Mesenchymal stem cell (in vitro differentiated cells and primary cell): ENCODE results near the gene SIGLEC15.

Experiments used
- DNase-seq: peaks from one replicate; pipeline ENCODE4 v3.0.0-alpha.2; 2013
- H2AFZ ChIP-seq: one replicate; pipeline ENCODE4 v1.6.1; 2013; ENCODE audit warnings: low read depth, mild to moderate bottlenecking, control low read depth, inconsistent platforms, low read length, moderate library complexity
- H2AK5ac ChIP-seq: 2 replicates; pipeline ENCODE4 v1.6.1; 2013; ENCODE audit warnings: low read length, moderate library complexity, mild to moderate bottlenecking, inconsistent platforms; ENCODE audit not compliant: severe bottlenecking
- H2BK120ac ChIP-seq: one replicate; pipeline ENCODE4 v1.6.1; 2013; ENCODE audit warnings: low read depth, mild to moderate bottlenecking, inconsistent platforms, low read length, moderate library complexity
- H2BK12ac ChIP-seq, 2 experiments: one replicate each; pipeline ENCODE4 v1.6.1; 2013; ENCODE audit warnings: inconsistent platforms in 2 of 2, low read length in 2 of 2, mild to moderate bottlenecking in 2 of 2, moderate library complexity in 2 of 2, control low read depth in 1 of 2
- H2BK15ac ChIP-seq: one replicate; pipeline ENCODE4 v1.6.1; 2013; ENCODE audit warnings: mild to moderate bottlenecking, low read depth, inconsistent platforms; ENCODE audit not compliant: poor library complexity, severe bottlenecking
- H2BK5ac ChIP-seq: 2 replicates; pipeline ENCODE4 v1.6.1; 2013; ENCODE audit warnings: low read depth, mild to moderate bottlenecking, low read length, control low read depth, inconsistent platforms; ENCODE audit not compliant: poor library complexity, severe bottlenecking
- H3K14ac ChIP-seq, 2 experiments: one replicate each; pipeline ENCODE4 v1.6.1; 2013; ENCODE audit warnings: inconsistent platforms in 2 of 2, low read length in 2 of 2, control low read depth in 1 of 2, mild to moderate bottlenecking in 1 of 2, moderate library complexity in 1 of 2
- H3K18ac ChIP-seq, 2 experiments: one replicate each; pipeline ENCODE4 v1.6.1; 2013; ENCODE audit warnings: inconsistent platforms in 2 of 2, low read length in 2 of 2, control low read depth in 1 of 2, low read depth in 1 of 2, mild to moderate bottlenecking in 1 of 2
- H3K23ac ChIP-seq, 2 experiments: one replicate each; pipeline ENCODE4 v1.6.1; 2013; ENCODE audit warnings: inconsistent platforms in 2 of 2, low read length in 2 of 2, mild to moderate bottlenecking in 2 of 2, moderate library complexity in 2 of 2, control low read depth in 1 of 2
- H3K27ac ChIP-seq: 2 replicates; pipeline ENCODE4 v1.5.1; 2013; ENCODE audit warnings: mild to moderate bottlenecking, moderate library complexity, low read length, control low read depth, inconsistent platforms; ENCODE audit not compliant: poor library complexity, severe bottlenecking
- H3K27me3 ChIP-seq, 2 experiments: 2 replicates each; pipeline versions ENCODE4 v1.6.1 to v1.7.0; 2013; ENCODE audit warnings: low read length in 2 of 2, mild to moderate bottlenecking in 2 of 2, moderate library complexity in 2 of 2, control low read depth in 1 of 2, inconsistent platforms in 1 of 2; ENCODE audit not compliant: control insufficient read depth in 1 of 2, insufficient read depth in 1 of 2
- H3K36me3 ChIP-seq, 2 experiments: 2 replicates each; pipeline versions ENCODE4 v1.6.1 to v1.7.0; 2013; ENCODE audit warnings: low read length in 2 of 2, control low read depth in 1 of 2, inconsistent platforms in 1 of 2, low read depth in 1 of 2, mild to moderate bottlenecking in 1 of 2; ENCODE audit not compliant: insufficient read depth in 2 of 2, control insufficient read depth in 1 of 2
- H3K4ac ChIP-seq, 2 experiments: one replicate each; pipeline ENCODE4 v1.6.1; 2013; ENCODE audit warnings: inconsistent platforms in 2 of 2, low read length in 2 of 2, mild to moderate bottlenecking in 2 of 2, moderate library complexity in 2 of 2, control low read depth in 1 of 2, low read depth in 1 of 2
- H3K4me1 ChIP-seq: 2 replicates; pipeline ENCODE4 v1.6.1; 2013; ENCODE audit warnings: low read depth, low read length, control low read depth; ENCODE audit not compliant: control insufficient read depth, insufficient read depth
- H3K4me2 ChIP-seq: 2 replicates; pipeline ENCODE4 v1.6.1; 2013; ENCODE audit warnings: low read length, mild to moderate bottlenecking, inconsistent platforms; ENCODE audit not compliant: poor library complexity, severe bottlenecking
- H3K4me3 ChIP-seq, 2 experiments: 2 replicates each; pipeline versions ENCODE4 v1.5.1 to v1.7.0; 2013; ENCODE audit warnings: low read length in 2 of 2, mild to moderate bottlenecking in 2 of 2, control low read depth in 1 of 2, low read depth in 1 of 2; ENCODE audit not compliant: insufficient read depth in 1 of 2
- H3K79me1 ChIP-seq: replicated peaks from 2 replicates; pipeline ENCODE4 v1.6.1; 2013; ENCODE audit warnings: mild to moderate bottlenecking, control low read depth, low read length, inconsistent platforms; ENCODE audit not compliant: poor library complexity, severe bottlenecking
- H3K9ac ChIP-seq: 2 replicates; pipeline ENCODE4 v1.7.0; 2013; ENCODE audit warnings: mild to moderate bottlenecking, low read length, moderate library complexity
- H3K9me3 ChIP-seq: 2 replicates; pipeline ENCODE4 v1.7.0; 2013; ENCODE audit warnings: mild to moderate bottlenecking, low read length; ENCODE audit not compliant: control insufficient read depth
- H4K8ac ChIP-seq: one replicate; pipeline ENCODE4 v1.6.1; 2013; ENCODE audit warnings: inconsistent platforms, mild to moderate bottlenecking, low read length, moderate library complexity
- H4K91ac ChIP-seq: one replicate; pipeline ENCODE4 v1.6.1; 2013; ENCODE audit warnings: mild to moderate bottlenecking, low read length, inconsistent platforms
- WGBS: methylation state at CpG from one replicate; pipeline ENCODE4 v1.1.7; 2013; ENCODE audit warnings: mixed read lengths; 5-methylcytosine and 5-hydroxymethylcytosine counted together

SIGLEC15 gene

DNA sequence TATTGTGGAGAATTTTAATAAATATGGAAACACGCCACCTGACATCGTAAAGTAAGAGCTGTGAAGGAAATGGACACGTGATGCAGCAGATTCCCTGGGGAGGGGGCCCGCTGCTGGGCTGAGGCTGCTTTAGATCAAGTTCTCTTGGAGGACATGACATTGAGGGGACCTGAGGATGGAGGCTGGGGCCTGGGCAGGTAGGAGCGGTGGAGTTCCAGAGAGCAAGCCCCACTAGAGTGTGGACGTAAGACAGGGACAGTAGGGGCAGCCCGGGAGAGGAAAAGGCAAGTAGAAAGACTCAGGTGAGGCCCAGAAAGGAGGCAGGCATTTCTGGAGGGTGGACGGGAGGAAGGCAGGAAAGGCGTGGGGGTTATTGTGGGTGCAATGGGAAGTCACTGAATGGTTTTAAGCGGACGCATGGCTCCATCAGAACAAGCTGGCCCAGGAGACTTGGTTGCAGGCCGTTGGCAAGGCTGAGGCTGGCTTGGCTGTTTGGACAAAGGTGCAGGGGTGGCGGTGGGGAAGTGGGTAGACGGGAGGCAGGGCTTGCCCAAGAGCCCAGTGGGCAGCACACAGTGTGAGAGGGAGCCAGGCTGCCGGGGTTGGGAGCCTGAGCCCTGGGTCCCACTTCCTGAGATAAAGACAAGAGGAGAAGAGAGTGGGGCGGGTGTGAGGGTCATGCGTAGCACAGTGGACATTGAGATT, 15.7 kb downstream of the SIGLEC15 start:
- no peak overlapping the region for H3K14ac ChIP-seq
- H2BK5ac ChIP-seq: no peak overlapping the region
- H2BK120ac ChIP-seq: no peak overlapping the region
- H2AFZ ChIP-seq: no peak overlapping the region
- H3K4me3 ChIP-seq: no peak overlapping the region
- H3K36me3 ChIP-seq: peaks cover 3 to 46% of the 10 kb centered on the region in 2 experiments
- no peak overlapping the region for H3K9ac ChIP-seq
- no peak overlapping the region for H3K27ac ChIP-seq
- no peaks in the 10 kb centered on the region for H3K27me3 ChIP-seq
- peaks cover 14% of the 10 kb centered on the region for H3K79me1 ChIP-seq
- no peak overlapping the region for H3K18ac ChIP-seq
- peaks cover 37% of the 10 kb centered on the region for H3K4me1 ChIP-seq
- no peak overlapping the region for H2BK12ac ChIP-seq
- H4K91ac ChIP-seq: peak overlapping the region; percentile 56
- no peak overlapping the region for H3K4ac ChIP-seq
- H2BK15ac ChIP-seq: peak overlapping the region; percentile 21
- H3K9me3 ChIP-seq: no peaks in the 10 kb centered on the region
- DNase-seq: no peak
- no peak overlapping the region for H4K8ac ChIP-seq
- no peak overlapping the region for H3K4me2 ChIP-seq
- 84% methylated on average over 17 of the region's 17 CpGs for WGBS
- no peak overlapping the region for H3K23ac ChIP-seq
- H2AK5ac ChIP-seq: no peak overlapping the region

DNA sequence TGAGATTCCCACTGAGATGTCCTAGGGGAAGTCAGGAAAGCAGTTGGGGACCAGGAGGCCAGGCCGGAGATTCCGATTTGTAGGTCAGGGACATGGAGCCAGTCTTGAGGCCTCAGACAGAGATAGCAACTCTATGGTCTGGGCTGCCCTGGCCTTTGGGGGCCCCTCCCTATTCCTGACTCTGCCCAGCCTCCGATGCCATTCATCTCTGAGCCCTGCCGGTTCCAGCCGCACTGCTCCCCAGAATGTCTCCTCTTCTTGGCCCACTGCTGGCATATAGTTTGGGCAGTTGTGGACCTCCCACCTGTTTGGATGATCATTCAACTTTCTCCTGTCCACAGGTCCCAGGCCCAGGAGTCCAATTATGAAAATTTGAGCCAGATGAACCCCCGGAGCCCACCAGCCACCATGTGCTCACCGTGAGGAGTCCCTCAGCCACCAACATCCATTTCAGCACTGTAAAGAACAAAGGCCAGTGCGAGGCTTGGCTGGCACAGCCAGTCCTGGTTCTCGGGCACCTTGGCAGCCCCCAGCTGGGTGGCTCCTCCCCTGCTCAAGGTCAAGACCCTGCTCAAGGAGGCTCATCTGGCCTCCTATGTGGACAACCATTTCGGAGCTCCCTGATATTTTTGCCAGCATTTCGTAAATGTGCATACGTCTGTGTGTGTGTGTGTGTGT, 16.4 kb downstream of the SIGLEC15 start:
- H3K4me3 ChIP-seq: no peak overlapping the region
- H3K27me3 ChIP-seq: no peaks in the 10 kb centered on the region
- H3K36me3 ChIP-seq: peaks cover 3 to 46% of the 10 kb centered on the region in 2 experiments
- no peaks in the 10 kb centered on the region for H3K9me3 ChIP-seq
- H2BK15ac ChIP-seq: peak overlapping the region; percentile 21
- H2BK5ac ChIP-seq: no peak overlapping the region
- H3K4me2 ChIP-seq: no peak overlapping the region
- H4K8ac ChIP-seq: no peak overlapping the region
- H4K91ac ChIP-seq: no peak overlapping the region
- no peak overlapping the region for H3K14ac ChIP-seq
- H2BK120ac ChIP-seq: no peak overlapping the region
- no peak overlapping the region for H3K18ac ChIP-seq
- no peak overlapping the region for H3K9ac ChIP-seq
- no peak overlapping the region for H2AFZ ChIP-seq
- no peak overlapping the region for H3K4ac ChIP-seq
- no peak overlapping the region for H2AK5ac ChIP-seq
- no peak overlapping the region for H3K27ac ChIP-seq
- H3K4me1 ChIP-seq: peaks cover 32% of the 10 kb centered on the region
- no peak for DNase-seq
- WGBS: 94% methylated on average over 12 of the region's 12 CpGs
- peaks cover 14% of the 10 kb centered on the region for H3K79me1 ChIP-seq
- no peak overlapping the region for H3K23ac ChIP-seq
- H2BK12ac ChIP-seq: no peak overlapping the region

DNA sequence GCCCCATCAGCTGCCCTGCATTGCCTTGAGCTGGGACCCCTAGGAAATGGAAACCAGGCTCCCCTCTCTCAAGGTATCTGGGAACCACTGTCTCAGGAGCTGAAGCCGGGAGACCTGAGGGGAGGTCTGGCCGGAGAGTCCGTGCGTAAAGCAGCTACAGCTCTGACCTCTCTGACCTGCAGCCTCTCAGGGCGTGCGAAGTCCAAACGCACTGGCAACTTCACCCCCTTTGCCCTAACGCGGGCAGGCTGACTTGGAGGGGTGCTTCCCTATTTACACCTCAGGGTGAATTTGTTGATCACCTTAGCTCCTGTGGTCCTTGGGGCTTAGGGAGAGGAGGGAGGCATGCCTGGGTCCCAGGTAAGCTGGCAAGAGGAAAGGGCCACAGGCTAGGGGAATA, 17.5 kb downstream of the SIGLEC15 start:
- WGBS: 93% methylated on average over 9 of the region's 9 CpGs
- Histone ChIP-seq H3K23ac (no peak overlapping the region), H3K4me1 (peaks cover 24% of the 10 kb centered on the region), H3K9ac (no peak overlapping the region), H2AFZ (no peak overlapping the region), H3K27ac (no peak overlapping the region), H2BK120ac (no peak overlapping the region), H2BK15ac (peak overlapping the region; percentile 9), H2BK12ac (peak overlapping the region in 1 of 2 experiments; percentile 15), H3K18ac (no peak overlapping the region), H3K4me3 (no peak overlapping the region), H3K79me1 (peaks cover 10% of the 10 kb centered on the region), H3K36me3 (peaks cover 3 to 41% of the 10 kb centered on the region in 2 experiments), H3K4me2 (no peak overlapping the region), H2AK5ac (peak overlapping the region; percentile 27), H4K8ac (no peak overlapping the region), H4K91ac (no peak overlapping the region), H3K14ac (no peak overlapping the region), H2BK5ac (no peak overlapping the region), H3K9me3 (no peaks in the 10 kb centered on the region), H3K4ac (no peak overlapping the region), H3K27me3 (no peaks in the 10 kb centered on the region)
- DNase-seq: no peak

DNA sequence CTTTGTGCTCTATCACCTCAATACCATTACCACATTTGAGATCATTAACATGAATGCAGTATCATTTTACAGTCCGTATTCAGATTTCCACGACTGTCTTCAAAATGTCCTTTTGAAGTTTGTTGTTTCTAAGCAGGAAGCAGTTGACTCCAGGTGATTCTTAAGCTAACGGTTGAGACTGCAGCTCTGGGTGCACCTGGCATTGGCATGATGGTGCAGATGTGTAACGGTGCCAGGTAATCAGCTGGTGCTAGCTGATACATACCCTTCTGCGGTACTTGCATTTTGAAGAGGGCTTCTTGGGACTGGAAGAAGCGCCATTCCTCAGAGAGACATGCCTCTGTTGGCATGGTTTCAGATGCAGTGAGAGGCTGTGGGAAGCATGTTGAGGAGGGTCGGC, 19.5 kb downstream of the SIGLEC15 start:
- no peak for DNase-seq
- Histone ChIP-seq H4K91ac (peak overlapping the region; percentile 84), H3K14ac (peak overlapping the region in 1 of 2 experiments; percentile 8), H2AFZ (no peak overlapping the region), H3K27ac (no peak overlapping the region), H2BK15ac (peak overlapping the region; percentile 62), H3K27me3 (no peaks in the 10 kb centered on the region), H2BK12ac (peak overlapping the region; percentile 11 to 51), H3K18ac (peak overlapping the region; percentile 58 to 73), H2BK5ac (no peak overlapping the region), H3K4me3 (no peak overlapping the region), H4K8ac (peak overlapping the region; percentile 93), H2AK5ac (no peak overlapping the region), H2BK120ac (no peak overlapping the region), H3K23ac (no peak overlapping the region), H3K4ac (peak overlapping the region in 1 of 2 experiments; percentile 41), H3K9ac (no peak overlapping the region), H3K79me1 (peaks cover 4% of the 10 kb centered on the region), H3K4me2 (no peak overlapping the region), H3K4me1 (peaks cover 20% of the 10 kb centered on the region), H3K36me3 (peaks cover 14 to 45% of the 10 kb centered on the region in 2 experiments), H3K9me3 (no peaks in the 10 kb centered on the region)
- 94% methylated on average over 7 of the region's 7 CpGs for WGBS
